ENCODE data around the gene GLI3.

GRCh38 chr7:42217548-42217947 is 19.5 kb downstream of the GLI3 start:
- TF ChIP-seq ZBTB17 (tag by site-specific recombination; IDR thresholded peaks at IDR 0.05) (no peak), ZNF121 (tag by site-specific recombination; IDR thresholded peaks at IDR 0.05) (no peak), ZNF184 (tag by site-specific recombination; IDR thresholded peaks at IDR 0.05) (no peak), SP3 (tag by site-specific recombination; IDR thresholded peaks at IDR 0.05) (no peak)
- TF ChIP-seq, protein P1, sequence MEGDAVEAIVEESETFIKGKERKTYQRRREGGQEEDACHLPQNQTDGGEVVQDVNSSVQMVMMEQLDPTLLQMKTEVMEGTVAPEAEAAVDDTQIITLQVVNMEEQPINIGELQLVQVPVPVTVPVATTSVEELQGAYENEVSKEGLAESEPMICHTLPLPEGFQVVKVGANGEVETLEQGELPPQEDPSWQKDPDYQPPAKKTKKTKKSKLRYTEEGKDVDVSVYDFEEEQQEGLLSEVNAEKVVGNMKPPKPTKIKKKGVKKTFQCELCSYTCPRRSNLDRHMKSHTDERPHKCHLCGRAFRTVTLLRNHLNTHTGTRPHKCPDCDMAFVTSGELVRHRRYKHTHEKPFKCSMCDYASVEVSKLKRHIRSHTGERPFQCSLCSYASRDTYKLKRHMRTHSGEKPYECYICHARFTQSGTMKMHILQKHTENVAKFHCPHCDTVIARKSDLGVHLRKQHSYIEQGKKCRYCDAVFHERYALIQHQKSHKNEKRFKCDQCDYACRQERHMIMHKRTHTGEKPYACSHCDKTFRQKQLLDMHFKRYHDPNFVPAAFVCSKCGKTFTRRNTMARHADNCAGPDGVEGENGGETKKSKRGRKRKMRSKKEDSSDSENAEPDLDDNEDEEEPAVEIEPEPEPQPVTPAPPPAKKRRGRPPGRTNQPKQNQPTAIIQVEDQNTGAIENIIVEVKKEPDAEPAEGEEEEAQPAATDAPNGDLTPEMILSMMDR (tag by site-specific recombination; IDR thresholded peaks at IDR 0.05), result no peak
